Stimulated activated naive CD8-positive, alpha-beta T cell treated with anti-CD3 and anti-CD28 coated beads, Interleukin-15, Interleukin-2, amounts not matched to agents 100 ng/mL and 50 ng/mL, for 24 hours (primary cell): ENCODE measurements around the gene LRRFIP2.
A peak's percentile ranks its signal among the peaks of the same experiment; 100 is the strongest.
"Not testable (repeated sequence)": the region's sequence is repeated elsewhere in the genome, so short reads cannot be mapped to it uniquely, and the experiment has no call there.

ENCODE experiments used
- H3K27ac Mint-ChIP-seq: one replicate; pipeline ENCODE4 v1.8.0; 2021; ENCODE audit warnings: mild to moderate bottlenecking, mixed read lengths
- H3K27me3 Mint-ChIP-seq: one replicate; pipeline ENCODE4 v1.8.0; 2021; ENCODE audit warnings: mixed read lengths
- H3K36me3 Mint-ChIP-seq: one replicate; pipeline ENCODE4 v1.8.0; 2021; ENCODE audit warnings: low read depth, mixed read lengths
- H3K4me1 Mint-ChIP-seq: one replicate; pipeline ENCODE4 v1.8.0; 2021; ENCODE audit warnings: low read depth, mixed read lengths
- H3K4me3 Mint-ChIP-seq: one replicate; pipeline ENCODE4 v1.8.0; 2021; ENCODE audit warnings: mild to moderate bottlenecking, mixed read lengths
- H3K9me3 Mint-ChIP-seq: one replicate; pipeline ENCODE4 v1.8.0; 2021; ENCODE audit warnings: mixed read lengths

Gene LRRFIP2

DNA sequence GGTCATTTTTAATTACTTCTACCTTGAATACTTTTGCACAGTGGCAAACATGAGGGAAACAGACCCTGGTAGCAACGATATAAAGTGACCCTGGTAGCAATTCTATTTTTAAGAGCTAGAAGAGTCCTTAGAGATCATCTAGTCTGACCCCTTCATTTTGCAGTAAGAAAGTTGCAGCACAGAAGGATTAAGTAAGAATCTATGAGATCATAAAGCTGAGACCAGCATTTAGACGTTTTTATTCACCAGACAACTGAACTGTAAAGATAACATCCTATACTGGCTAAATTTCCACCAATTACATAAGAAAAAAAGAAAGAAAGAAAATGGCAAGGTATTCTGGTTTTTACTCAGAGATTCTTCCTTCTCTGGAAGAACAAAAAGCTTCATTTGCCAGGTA lies 49.9 kb downstream of the LRRFIP2 start:
- Mint-ChIP-seq H3K4me3 (no peak overlapping the region), H3K9me3 (no peaks in the 10 kb centered on the region), H3K36me3 (peaks cover 14% of the 10 kb centered on the region), H3K27me3 (no peaks in the 10 kb centered on the region), H3K27ac (no peak overlapping the region), H3K4me1 (peaks cover 8% of the 10 kb centered on the region)

DNA sequence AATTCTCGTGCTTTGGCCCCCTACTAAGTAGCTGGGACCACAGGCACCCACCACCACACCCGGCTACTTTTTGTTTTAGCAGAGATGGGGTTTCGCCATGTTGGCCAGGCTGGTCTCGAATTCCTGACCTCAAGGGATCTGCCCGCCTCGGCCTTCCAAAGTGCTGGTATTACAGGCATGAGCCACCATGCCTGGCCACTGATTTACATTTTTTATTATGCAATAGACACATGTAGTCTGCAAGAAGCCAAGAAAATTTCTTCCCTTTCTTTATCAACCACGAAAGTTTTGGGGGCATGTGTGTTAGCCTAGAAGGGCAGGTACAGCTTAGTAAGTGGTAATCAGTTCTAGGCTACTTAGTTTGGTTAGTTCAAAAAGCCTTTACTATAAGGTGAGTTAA lies 51.1 kb downstream of the LRRFIP2 start:
- Mint-ChIP-seq H3K27ac (no peak overlapping the region), H3K4me1 (peaks cover 8% of the 10 kb centered on the region), H3K27me3 (no peaks in the 10 kb centered on the region), H3K9me3 (no peaks in the 10 kb centered on the region), H3K36me3 (peaks cover 14% of the 10 kb centered on the region), H3K4me3 (no peak overlapping the region)

DNA sequence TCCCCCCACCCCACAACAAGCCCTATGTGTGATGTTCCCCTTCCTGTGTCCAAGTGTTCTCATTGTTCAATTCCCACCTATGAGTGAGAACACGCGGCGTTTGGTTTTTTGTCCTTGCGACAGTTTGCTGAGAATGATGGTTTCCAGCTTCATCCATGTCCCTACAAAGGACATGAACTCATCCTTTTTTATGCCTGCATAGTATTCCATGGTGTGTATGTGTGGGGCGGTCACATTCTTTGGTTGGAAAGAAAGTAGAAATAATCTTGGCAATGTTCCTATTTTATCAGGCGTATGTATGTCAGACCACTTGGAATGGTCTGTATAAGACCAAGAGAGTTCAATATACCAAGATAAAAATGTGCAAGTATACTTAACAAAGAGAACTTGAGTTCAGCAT lies 52.3 kb downstream of the LRRFIP2 start:
- not testable (repeated sequence) for H3K27me3 Mint-ChIP-seq, H3K9me3 Mint-ChIP-seq, H3K4me3 Mint-ChIP-seq, H3K27ac Mint-ChIP-seq
- Mint-ChIP-seq H3K36me3 (peaks cover 14% of the 10 kb centered on the region), H3K4me1 (peaks cover 13% of the 10 kb centered on the region)

GRCh38 chr3:37118163-37118562 lies 56.2 kb downstream of the LRRFIP2 start:
- Mint-ChIP-seq H3K4me1 (peaks cover 31% of the 10 kb centered on the region), H3K27ac (peak overlapping the region; percentile 63), H3K4me3 (no peak overlapping the region), H3K9me3 (no peaks in the 10 kb centered on the region), H3K36me3 (peaks cover 18% of the 10 kb centered on the region), H3K27me3 (no peaks in the 10 kb centered on the region)

DNA sequence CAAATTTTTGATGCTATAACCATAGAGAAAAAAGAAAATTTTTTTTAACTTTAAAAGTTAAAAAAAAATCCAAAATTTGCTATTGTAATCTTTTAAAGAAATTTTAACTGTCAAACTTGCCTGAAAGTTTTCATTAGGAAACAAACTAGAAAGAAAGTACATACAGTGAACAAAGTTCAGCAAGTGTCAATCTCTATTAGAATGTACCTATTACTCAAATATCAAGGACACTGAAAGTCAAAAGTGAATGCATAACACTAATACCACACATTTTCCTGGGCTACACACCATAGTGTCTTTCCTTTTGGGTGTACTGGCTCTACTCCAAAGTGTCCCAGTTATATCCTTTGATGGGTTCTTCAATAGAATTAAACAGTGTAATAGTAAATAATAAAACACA lies 56.8 kb downstream of the LRRFIP2 start:
- H3K4me3 Mint-ChIP-seq, result no peak overlapping the region
- H3K4me1 Mint-ChIP-seq, result peaks cover 31% of the 10 kb centered on the region
- no peak overlapping the region for H3K27ac Mint-ChIP-seq
- H3K27me3 Mint-ChIP-seq, result no peaks in the 10 kb centered on the region
- H3K36me3 Mint-ChIP-seq, result peaks cover 22% of the 10 kb centered on the region
- no peaks in the 10 kb centered on the region for H3K9me3 Mint-ChIP-seq

DNA sequence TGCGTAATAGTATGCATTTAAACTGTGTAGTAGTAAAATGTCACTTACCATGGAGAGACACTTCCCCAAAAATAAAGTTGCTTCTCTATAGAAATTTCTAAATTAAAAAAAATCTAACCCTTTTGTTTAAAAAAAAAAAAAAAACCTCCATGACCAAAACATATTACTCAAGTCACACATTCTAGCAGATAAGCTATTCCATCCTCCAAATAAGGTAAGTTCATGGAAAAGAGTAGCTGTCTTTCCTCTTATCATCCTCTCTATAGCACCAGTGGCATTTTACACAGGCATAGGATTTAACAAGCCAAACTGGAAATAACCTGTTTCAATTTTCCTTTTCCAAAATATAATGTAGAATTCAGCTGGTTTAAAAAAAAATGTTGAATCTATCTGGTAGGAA lies 57.4 kb downstream of the LRRFIP2 start:
- H3K27ac Mint-ChIP-seq, result no peak overlapping the region
- H3K27me3 Mint-ChIP-seq, result no peaks in the 10 kb centered on the region
- H3K9me3 Mint-ChIP-seq, result no peaks in the 10 kb centered on the region
- H3K4me1 Mint-ChIP-seq, result peaks cover 31% of the 10 kb centered on the region
- H3K4me3 Mint-ChIP-seq, result no peak overlapping the region
- H3K36me3 Mint-ChIP-seq, result peaks cover 18% of the 10 kb centered on the region

DNA sequence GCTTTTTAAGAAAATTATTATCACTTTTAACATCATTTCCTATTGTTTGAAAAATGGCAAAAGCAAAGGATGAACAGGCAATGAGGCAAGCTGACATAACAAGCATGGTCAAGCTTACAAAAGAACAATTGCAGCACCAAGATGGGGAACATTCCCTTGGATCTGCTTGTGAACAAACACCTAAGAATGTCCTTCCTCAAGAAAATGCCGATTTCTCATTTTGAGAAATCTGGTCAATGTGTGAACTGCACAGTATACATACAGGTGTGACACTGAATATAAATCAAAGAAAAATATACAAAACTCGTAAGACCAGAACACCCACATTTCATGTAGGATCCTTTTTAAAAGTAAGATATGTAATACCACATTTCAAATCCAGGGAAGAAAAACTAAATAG lies 58.9 kb downstream of the LRRFIP2 start:
- Mint-ChIP-seq H3K9me3 (no peaks in the 10 kb centered on the region), H3K27me3 (no peaks in the 10 kb centered on the region), H3K27ac (no peak overlapping the region), H3K4me1 (peaks cover 31% of the 10 kb centered on the region), H3K36me3 (peaks cover 21% of the 10 kb centered on the region), H3K4me3 (no peak overlapping the region)

DNA sequence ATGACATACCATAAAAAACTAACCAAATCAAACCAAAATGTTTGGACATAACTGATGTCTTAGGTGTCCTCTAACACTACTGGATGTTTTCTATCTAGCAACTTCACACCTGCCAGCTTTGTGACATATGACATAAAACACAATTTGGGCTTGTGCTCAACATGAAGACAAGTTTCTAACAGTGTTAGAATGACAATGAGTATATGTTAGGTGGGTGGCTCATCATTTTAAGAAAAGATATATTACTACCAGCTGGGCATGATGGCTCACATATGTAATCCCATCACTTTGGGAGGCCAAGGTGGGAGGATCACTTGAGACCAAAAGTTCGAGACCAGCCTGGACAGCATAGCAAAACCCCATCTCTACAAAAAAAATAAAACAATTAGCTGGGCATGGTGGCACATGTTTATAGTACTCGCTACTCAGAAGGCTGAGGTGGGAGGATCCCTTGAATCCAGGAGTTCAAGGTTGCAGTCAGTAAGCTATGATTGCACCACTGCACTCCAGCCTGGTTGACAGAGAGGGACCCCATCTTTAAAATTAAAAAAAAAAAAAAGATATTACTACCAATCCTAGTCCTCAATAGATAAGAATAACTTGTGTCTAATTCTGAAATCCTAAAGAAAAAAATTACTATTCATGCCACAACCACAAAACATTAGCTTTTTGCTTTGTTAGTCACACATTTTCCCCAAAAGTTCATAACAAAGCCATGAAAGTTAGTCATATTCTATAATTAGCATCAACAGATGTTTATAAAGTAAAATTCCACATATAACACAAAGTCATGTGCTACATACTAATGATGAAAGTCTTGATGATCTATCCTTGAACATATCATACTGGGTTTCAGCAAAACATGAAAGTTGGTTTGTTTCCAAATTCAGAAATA lies 59.9 kb downstream of the LRRFIP2 start:
- peaks cover 31% of the 10 kb centered on the region for H3K4me1 Mint-ChIP-seq
- H3K4me3 Mint-ChIP-seq, result no peak overlapping the region
- peaks cover 21% of the 10 kb centered on the region for H3K36me3 Mint-ChIP-seq
- no peaks in the 10 kb centered on the region for H3K27me3 Mint-ChIP-seq
- peak overlapping the region; percentile 38 for H3K27ac Mint-ChIP-seq
- no peaks in the 10 kb centered on the region for H3K9me3 Mint-ChIP-seq

DNA sequence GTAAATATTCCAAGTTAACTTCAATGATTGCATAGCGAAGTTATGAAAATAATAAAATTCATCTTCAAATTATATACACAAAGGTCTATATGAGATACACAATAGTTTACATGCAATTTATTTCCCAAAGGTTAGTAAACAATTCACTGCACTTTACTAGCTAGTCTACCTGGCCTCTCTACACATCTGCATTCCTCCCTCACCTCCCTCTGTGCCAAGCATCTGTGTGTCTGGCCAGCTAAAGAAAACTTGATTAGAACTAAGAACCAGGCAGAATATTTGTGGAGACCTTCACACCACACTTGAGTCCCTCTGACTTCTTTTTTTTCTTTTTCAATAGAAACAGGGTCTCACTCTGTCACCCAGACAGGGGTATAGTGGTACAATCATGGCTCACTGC lies 61.4 kb downstream of the LRRFIP2 start:
- no peaks in the 10 kb centered on the region for H3K9me3 Mint-ChIP-seq
- H3K4me1 Mint-ChIP-seq, result peaks cover 31% of the 10 kb centered on the region
- no peak overlapping the region for H3K4me3 Mint-ChIP-seq
- H3K36me3 Mint-ChIP-seq, result peaks cover 21% of the 10 kb centered on the region
- no peak overlapping the region for H3K27ac Mint-ChIP-seq
- no peaks in the 10 kb centered on the region for H3K27me3 Mint-ChIP-seq

- Mint-ChIP-seq H3K36me3 (peaks cover 21% of the 10 kb centered on the region), H3K4me1 (peaks cover 24% of the 10 kb centered on the region), H3K9me3 (no peaks in the 10 kb centered on the region), H3K27me3 (no peaks in the 10 kb centered on the region), H3K4me3 (no peak overlapping the region), H3K27ac (no peak overlapping the region)
Measured at GRCh38 chr3:37111199-37111598, 63.2 kb downstream of the LRRFIP2 start.

DNA sequence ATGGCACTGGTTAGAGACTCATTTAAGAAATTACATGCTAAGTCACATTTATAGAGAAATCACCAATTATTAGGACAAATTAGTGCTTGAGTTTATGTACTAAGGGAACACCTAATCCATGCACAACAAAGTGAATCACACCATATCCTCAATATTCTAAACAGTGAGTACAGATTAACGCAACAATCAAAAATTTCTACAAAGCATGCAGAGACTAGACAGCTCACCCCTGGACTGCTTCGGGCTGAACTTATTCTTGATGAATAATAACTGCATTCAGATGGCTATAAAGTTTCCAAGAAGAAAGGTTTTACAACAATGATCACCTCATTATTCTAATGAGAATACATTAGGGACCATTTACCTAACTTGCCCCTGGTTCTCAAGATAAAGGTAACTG lies 66.5 kb downstream of the LRRFIP2 start:
- no peak overlapping the region for H3K4me3 Mint-ChIP-seq
- no peaks in the 10 kb centered on the region for H3K4me1 Mint-ChIP-seq
- H3K9me3 Mint-ChIP-seq, result no peaks in the 10 kb centered on the region

GRCh38 chr3:37103103-37103808 lies 71.1 kb downstream of the LRRFIP2 start:
- Mint-ChIP-seq H3K4me1 (no peaks in the 10 kb centered on the region), H3K9me3 (no peaks in the 10 kb centered on the region), H3K36me3 (peaks cover 8% of the 10 kb centered on the region), H3K27ac (no peak overlapping the region), H3K27me3 (no peaks in the 10 kb centered on the region), H3K4me3 (no peak overlapping the region)

More for the DNA sequence above, 66.5 kb downstream of the LRRFIP2 start:
- Mint-ChIP-seq H3K27me3 (no peaks in the 10 kb centered on the region), H3K27ac (no peak overlapping the region), H3K36me3 (peaks cover 9% of the 10 kb centered on the region)

GRCh38 chr3:37100411-37100810 lies 74.0 kb downstream of the LRRFIP2 start:
- Mint-ChIP-seq H3K27me3 (no peaks in the 10 kb centered on the region), H3K27ac (no peak overlapping the region), H3K36me3 (peaks cover 8% of the 10 kb centered on the region), H3K4me3 (no peak overlapping the region), H3K4me1 (no peaks in the 10 kb centered on the region), H3K9me3 (no peaks in the 10 kb centered on the region)

DNA sequence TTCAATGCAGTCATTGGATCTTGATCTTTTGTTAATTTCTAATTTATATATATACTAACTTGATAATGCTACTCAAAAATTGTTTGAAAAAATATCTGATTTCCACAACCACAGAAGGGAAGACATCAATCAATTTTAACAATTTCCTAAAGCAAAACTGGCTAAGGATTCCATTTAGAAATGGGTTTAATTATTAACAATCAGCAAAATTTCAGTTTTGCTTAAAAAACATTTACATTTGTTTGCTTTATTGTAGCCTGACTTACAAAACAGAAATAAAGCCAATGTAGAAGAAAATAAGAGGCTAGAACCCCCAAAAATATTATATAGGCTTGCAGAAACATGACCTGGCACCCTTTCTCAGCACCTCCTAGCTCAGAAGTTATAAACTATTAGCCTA lies 74.9 kb downstream of the LRRFIP2 start:
- Mint-ChIP-seq H3K9me3 (no peaks in the 10 kb centered on the region), H3K4me1 (no peaks in the 10 kb centered on the region)

DNA sequence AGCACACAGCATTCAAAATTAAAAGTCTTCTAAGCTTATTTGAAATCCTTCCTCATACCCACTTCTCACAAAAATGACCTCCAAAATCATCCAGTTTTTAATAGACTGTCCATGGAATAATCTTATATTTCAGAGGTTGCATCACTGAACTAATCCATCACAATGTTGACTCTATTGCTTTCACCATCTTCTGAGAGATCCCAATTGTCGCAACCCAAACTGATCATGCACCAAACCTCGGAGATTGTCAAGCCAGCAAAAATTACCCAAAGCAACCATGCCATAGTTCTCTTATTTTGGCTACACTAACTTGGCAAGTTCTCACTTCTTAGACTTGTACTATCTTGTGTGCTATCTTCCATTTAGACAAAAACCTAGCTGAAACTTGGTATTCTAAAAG lies 75.5 kb downstream of the LRRFIP2 start:
- H3K36me3 Mint-ChIP-seq, result peaks cover 20% of the 10 kb centered on the region
- H3K27me3 Mint-ChIP-seq, result no peaks in the 10 kb centered on the region
- no peaks in the 10 kb centered on the region for H3K9me3 Mint-ChIP-seq
- H3K4me3 Mint-ChIP-seq, result no peak overlapping the region
- no peak overlapping the region for H3K27ac Mint-ChIP-seq
- no peaks in the 10 kb centered on the region for H3K4me1 Mint-ChIP-seq

More for the DNA sequence above, 74.9 kb downstream of the LRRFIP2 start:
- Mint-ChIP-seq H3K27ac (no peak overlapping the region), H3K36me3 (peaks cover 17% of the 10 kb centered on the region), H3K4me3 (no peak overlapping the region), H3K27me3 (no peaks in the 10 kb centered on the region)
